Heart right ventricle (tissue), 16 donors: Measurements from ENCODE around the gene PLA2G4E. TPM values are rescaled to one million over a fixed set of nuclear protein-coding genes. Genes with fewer than 3 reads are reported as not detected.

Experiments
- ATAC-seq, 8 donors: fragments of 200-7000 bp; cut with Tn5 transposase; one replicate each; pipeline ENCODE4 v1.9.1; 2020; ENCODE audit warnings: mild to moderate bottlenecking in 8 of 8, moderate library complexity in 8 of 8, moderate number of reproducible peaks in 1 of 8
- DNase-seq, 2 donors: peaks; one replicate each; pipeline ENCODE4 v3.0.0-alpha.2; 2020
- H3K27ac ChIP-seq, 10 donors: fragments of 200-600 bp; sonication (generic) in 2 of 10; one replicate each; pipeline versions ENCODE4 v1.5.0 to v1.8.0; 2020 to 2022; ENCODE audit warnings: mild to moderate bottlenecking in 3 of 10
- H3K27me3 ChIP-seq, 7 donors: fragments of 200-600 bp; one replicate each; pipeline ENCODE4 v1.8.0; 2021 to 2022; ENCODE audit warnings: mild to moderate bottlenecking in 2 of 7
- H3K36me3 ChIP-seq, 9 donors: fragments of 200-600 bp; sonication (generic) in 1 of 9; one replicate each; pipeline versions ENCODE4 v1.5.0 to v1.8.0; 2020 to 2022; ENCODE audit warnings: mild to moderate bottlenecking in 2 of 9
- H3K4me1 ChIP-seq, 9 donors: fragments of 200-600 bp; sonication (generic) in 1 of 9; one replicate each; pipeline versions ENCODE4 v1.5.0 to v1.8.0; 2020 to 2022; ENCODE audit warnings: mild to moderate bottlenecking in 4 of 9
- H3K4me3 ChIP-seq, 10 donors: fragments of 200-600 bp; sonication (generic) in 2 of 10; one replicate each; pipeline versions ENCODE4 v1.5.0 to v1.8.0; 2020 to 2022; ENCODE audit warnings: mild to moderate bottlenecking in 7 of 10, moderate library complexity in 2 of 10
- H3K9me3 ChIP-seq, 11 donors: fragments of 200-600 bp in 10 of 11; sonication (generic) in 2 of 11; one replicate each; pipeline versions ENCODE4 v1.5.0 to v1.8.0; 2013 to 2022; ENCODE audit warnings: mild to moderate bottlenecking in 2 of 11, control low read depth in 1 of 11, moderate library complexity in 1 of 11
- CTCF ChIP-seq, 9 donors: fragments of 200-600 bp; sonication (generic) in 2 of 9; IDR thresholded peaks; one replicate each; pipeline versions ENCODE4 v1.5.0 to v1.8.0; 2021 to 2022; ENCODE audit warnings: antibody characterized with exemption in 9 of 9, mild to moderate bottlenecking in 5 of 9, moderate library complexity in 1 of 9
- WGBS, 2 donors: extraction: QIAGEN DNeasy Blood & Tissue Kit; methylation state at CpG; one replicate each; pipeline ENCODE4 v1.1.7; 2013; ENCODE audit warnings: inconsistent platforms in 1 of 2; 5-methylcytosine and 5-hydroxymethylcytosine counted together
- intact Hi-C, 10 donors: fragments of 100-400 bp; cut with DNase I; formaldehyde crosslinking; loops; one replicate each; pipeline versions ENCODE4 v1.11.1 to v1.14.2; 2022
- polyA plus RNA-seq, 2 donors: library from polyadenylated mRNA; stranded (reverse); fragments of 200-250 nt; gene quantifications; one replicate each; pipeline ENCODE4 v1.2.3, GENCODE V29; 2013
- total RNA-seq, 10 donors: library from RNA; stranded (reverse); fragmentation: NEBNext Ultra II Directional in 3 of 10; extraction: Animal tissue kit (Norgen Biotek cat#: 25700) in 3 of 10; gene quantifications; one replicate each; pipeline versions ENCODE4 v1.2.1 to v1.2.4, GENCODE V29; 2021 to 2023
- donor health status: Arrhythmogenic right ventricular cardiomyopathy.
- donor health status: ischemic (EF 13 %, LVEDD 7.1; RV severe dilation, severe dysfunction).
- donor health status: healthy with polysubstance abuse.
- donor health status: DM: no; HTN: yes; CAD: no.
- donor health status: DM: no; HTN: no; CAD: no.
- donor health status: ischemic (EF 25% LVEDD 6.9; RV normal size, moderate dysfunction).
- donor health status: ischemic (EF 25% LVEDD 5.7; RV mildly dilated, moderate dysfunction).
- donor health status: healthy.
- donor health status: DM: yes; HTN: yes; CAD: no.
- donor health status: Ischemic cardiomyopathy.
- donor health status: ischemic (EF 35%, LVEDD 5.7; RV mildly dilated, moderate dysfunction).
- donor health status: nonischemic (EF 11% LVEDD 7.7; RV severe dilation, severe dysfunction).
- donor health status: DM: yes; HTN: yes; CAD: no.
- donor health status: PGD.
- donor health status: ischemic (EF 29% LVEDD 5.4; RV normal size, mild dysfunction).
- donor health status: nonischemic (EF 23%, LVEDD 6.1; RV moderate dilation, normal function).

The PLA2G4E gene
- total and polyA plus RNA-seq, 12 donors: 0.05 to 0.79 (median 0.07) TPM; not detected in 7

- Histone ChIP-seq H3K36me3 (peaks cover 0 to 9% (median 0%) of the 10 kb centered on the region in 9 donors), H3K4me1 (peaks cover 19 to 86% (median 71%) of the 10 kb centered on the region in 9 donors), H3K27ac (peak overlapping the region in 9 of 10 donors; percentile 45 to 99 (median 96)), H3K4me3 (peak overlapping the region in 2 of 10 donors; percentile 10 to 96), H3K9me3 (no peaks in the 10 kb centered on the region), H3K27me3 (no peaks in the 10 kb centered on the region)
- DNase-seq (no peak), ATAC-seq (no peak)
- WGBS, 2 donors: 83 to 86% methylated on average over 4 of the region's 4 CpGs
- TF ChIP-seq CTCF (IDR thresholded peaks at IDR 0.05): no peak
- intact Hi-C loops: loop anchor here in 3 of 10 donors (5.0 to 10.0 kb wide), 3 partner anchors 41 to 54 kb away; no protein-coding TSS in a partner anchor
Measured at GRCh38 chr15:41968701-41969100, 52.1 kb downstream of the PLA2G4E start.

- ATAC-seq (peak in 1 of 8 donors; percentile 18), DNase-seq (peak in 1 of 2 donors; percentile 52)
- Histone ChIP-seq H3K4me3 (peak overlapping the region in 1 of 10 donors; percentile 27), H3K9me3 (no peaks in the 10 kb centered on the region), H3K27ac (peak overlapping the region; percentile 1 to 97 (median 78)), H3K4me1 (peaks cover 19 to 84% (median 71%) of the 10 kb centered on the region in 9 donors), H3K36me3 (peaks cover 0 to 9% (median 0%) of the 10 kb centered on the region in 9 donors), H3K27me3 (no peaks in the 10 kb centered on the region)
- no peak for TF ChIP-seq CTCF (IDR thresholded peaks at IDR 0.05)
- intact Hi-C loops: loop anchor here in 3 of 10 donors (5.0 to 10.0 kb wide), 3 partner anchors 40 to 53 kb away; no protein-coding TSS in a partner anchor
- WGBS, 2 donors: 41 to 49% methylated on average over 4 of the region's 4 CpGs
Measured at GRCh38 chr15:41967506-41968206, 53.2 kb downstream of the PLA2G4E start.

GRCh38 chr15:41966920-41967465, 53.8 kb downstream of the PLA2G4E start:
- H3K4me3 ChIP-seq: no peak overlapping the region

More at GRCh38 chr15:41966920-41967465, 53.8 kb downstream of the PLA2G4E start:
- peaks cover 0 to 9% (median 0%) of the 10 kb centered on the region in 9 donors for H3K36me3 ChIP-seq
- no peaks in the 10 kb centered on the region for H3K27me3 ChIP-seq
- TF ChIP-seq CTCF (IDR thresholded peaks at IDR 0.05): no peak
- WGBS, 2 donors: 94 to 95% methylated on average over 3 of the region's 3 CpGs
- H3K27ac ChIP-seq: peak overlapping the region; percentile 62 to 97 (median 78)
- peaks cover 19 to 90% (median 74%) of the 10 kb centered on the region in 9 donors for H3K4me1 ChIP-seq
- H3K9me3 ChIP-seq: no peaks in the 10 kb centered on the region
- ATAC-seq (no peak), DNase-seq (no peak)
- intact Hi-C loops: loop anchor here in 3 of 10 donors (5.0 to 10.0 kb wide), 3 partner anchors 40 to 52 kb away; no protein-coding TSS in a partner anchor
